ENCODE measurements around the gene SNAPC2.

Gene SNAPC2

GRCh38 chr19:7897292-7897691 is 22.8 kb upstream of the SNAPC2 start:
- TF ChIP-seq CTCF (IDR thresholded peaks at IDR 0.05), result no peak

GRCh38 chr19:7898967-7899366 is 21.2 kb upstream of the SNAPC2 start:
- no peak for TF ChIP-seq CTCF (IDR thresholded peaks at IDR 0.05)

- no peak for TF ChIP-seq CTCF (IDR thresholded peaks at IDR 0.05)
Measured at GRCh38 chr19:7899751-7900378, 20.3 kb upstream of the SNAPC2 start.

GRCh38 chr19:7900401-7900870 is 19.7 kb upstream of the SNAPC2 start:
- no peak for TF ChIP-seq CTCF (IDR thresholded peaks at IDR 0.05)

DNA sequence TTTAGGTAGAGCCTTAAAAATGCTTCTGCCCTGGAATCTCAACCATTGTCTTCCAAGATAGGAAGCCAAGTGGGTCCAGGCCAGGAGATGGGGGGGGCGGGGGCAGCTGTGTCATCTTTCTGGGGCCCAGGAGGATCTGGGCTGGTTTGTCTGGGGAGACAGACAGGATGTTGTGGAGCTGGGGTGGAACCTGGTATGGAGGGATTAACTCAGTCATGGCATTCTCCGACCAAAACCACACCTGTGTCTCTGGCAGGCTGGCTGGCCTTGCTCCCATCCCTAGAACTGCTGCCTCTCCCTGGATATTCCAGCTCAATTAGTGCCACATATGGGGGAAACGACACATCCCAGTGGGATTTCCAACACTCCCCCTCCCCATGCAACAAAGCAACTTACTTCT is 19.2 kb upstream of the SNAPC2 start:
- no peak for TF ChIP-seq CTCF (IDR thresholded peaks at IDR 0.05)

- no peak for TF ChIP-seq CTCF (IDR thresholded peaks at IDR 0.05)
Measured at GRCh38 chr19:7901337-7901736, 18.8 kb upstream of the SNAPC2 start.

GRCh38 chr19:7902796-7903243 is 17.3 kb upstream of the SNAPC2 start:
- TF ChIP-seq CTCF (IDR thresholded peaks at IDR 0.05), result no peak

Measured in LNCAP (cell line).